ENCODE measurements around the gene SECISBP2L.

SECISBP2L gene

GRCh38 chr15:48955967-48956366 is 90.3 kb downstream of the SECISBP2L start:
- no peaks in the 10 kb centered on the region for H4K20me1 ChIP-seq (ENCODE audit: insufficient read depth, low read length)
- H3K9ac ChIP-seq (ENCODE audit: low read depth, low read length), result no peak overlapping the region
- no peaks in the 10 kb centered on the region for H3K27me3 ChIP-seq (ENCODE audit: insufficient read depth, low read length, poor library complexity)
- no peaks in the 10 kb centered on the region for H3K79me2 ChIP-seq (ENCODE audit: insufficient read depth, low read length)
- H3K36me3 ChIP-seq (ENCODE audit: insufficient read depth, low read length), result no peaks in the 10 kb centered on the region
- H3K4me3 ChIP-seq (ENCODE audit: low read depth in 1 of 2, low read length in 2 of 2), result no peak overlapping the region
- H2AFZ ChIP-seq (ENCODE audit: low read depth, low read length), result no peak overlapping the region
- TF ChIP-seq EZH2 (IDR thresholded peaks at IDR 0.05; ENCODE audit: borderline replicate concordance, low read depth, low read length, severe bottlenecking) (no peak), CTCF (IDR thresholded peaks at IDR 0.05; ENCODE audit: borderline replicate concordance, extremely low read depth, low read length, poor library complexity, severe bottlenecking) (no peak)
- no peaks in the 10 kb centered on the region for H3K4me1 ChIP-seq (ENCODE audit: insufficient read depth, low read length)
- H3K4me2 ChIP-seq (ENCODE audit: insufficient read depth, low read length), result no peak overlapping the region
- ATAC-seq (ENCODE audit: insufficient read depth, low read depth) (no peak), DNase-seq (no peak)
- no peaks in the 10 kb centered on the region for H3K9me3 ChIP-seq (ENCODE audit: insufficient read depth, low read length, severe bottlenecking)
- no peak overlapping the region for H3K27ac ChIP-seq (ENCODE audit: low read length)

- no peak overlapping the region for H3K27ac ChIP-seq (ENCODE audit: low read length)
- DNase-seq, result no peak
- H2AFZ ChIP-seq (ENCODE audit: low read depth, low read length), result no peak overlapping the region
- H3K4me3 ChIP-seq (ENCODE audit: low read depth in 1 of 2, low read length in 2 of 2), result no peak overlapping the region
- no peaks in the 10 kb centered on the region for H3K4me1 ChIP-seq (ENCODE audit: insufficient read depth, low read length)
- TF ChIP-seq CTCF (IDR thresholded peaks at IDR 0.05; ENCODE audit: borderline replicate concordance, extremely low read depth, low read length, poor library complexity, severe bottlenecking) (no peak), EZH2 (IDR thresholded peaks at IDR 0.05; ENCODE audit: borderline replicate concordance, low read depth, low read length, severe bottlenecking) (no peak)
- H3K36me3 ChIP-seq (ENCODE audit: insufficient read depth, low read length), result no peaks in the 10 kb centered on the region
- H4K20me1 ChIP-seq (ENCODE audit: insufficient read depth, low read length), result no peaks in the 10 kb centered on the region
- no peak for ATAC-seq (ENCODE audit: insufficient read depth, low read depth)
- no peaks in the 10 kb centered on the region for H3K9me3 ChIP-seq (ENCODE audit: insufficient read depth, low read length, severe bottlenecking)
- no peaks in the 10 kb centered on the region for H3K27me3 ChIP-seq (ENCODE audit: insufficient read depth, low read length, poor library complexity)
- H3K9ac ChIP-seq (ENCODE audit: low read depth, low read length), result no peak overlapping the region
- no peak overlapping the region for H3K4me2 ChIP-seq (ENCODE audit: insufficient read depth, low read length)
- H3K79me2 ChIP-seq (ENCODE audit: insufficient read depth, low read length), result no peaks in the 10 kb centered on the region
Measured at GRCh38 chr15:48955370-48955769, 90.9 kb downstream of the SECISBP2L start.

GRCh38 chr15:48954538-48954937 is 91.7 kb downstream of the SECISBP2L start:
- Histone ChIP-seq H3K79me2 (ENCODE audit: insufficient read depth, low read length) (no peaks in the 10 kb centered on the region), H2AFZ (ENCODE audit: low read depth, low read length) (no peak overlapping the region), H3K4me3 (ENCODE audit: low read depth in 1 of 2, low read length in 2 of 2) (no peak overlapping the region), H3K9ac (ENCODE audit: low read depth, low read length) (no peak overlapping the region), H3K27me3 (ENCODE audit: insufficient read depth, low read length, poor library complexity) (no peaks in the 10 kb centered on the region), H3K36me3 (ENCODE audit: insufficient read depth, low read length) (no peaks in the 10 kb centered on the region), H3K9me3 (ENCODE audit: insufficient read depth, low read length, severe bottlenecking) (no peaks in the 10 kb centered on the region), H3K4me2 (ENCODE audit: insufficient read depth, low read length) (no peak overlapping the region), H3K27ac (ENCODE audit: low read length) (no peak overlapping the region), H3K4me1 (ENCODE audit: insufficient read depth, low read length) (no peaks in the 10 kb centered on the region), H4K20me1 (ENCODE audit: insufficient read depth, low read length) (no peaks in the 10 kb centered on the region)
- no peak for DNase-seq
- no peak for TF ChIP-seq CTCF (IDR thresholded peaks at IDR 0.05; ENCODE audit: borderline replicate concordance, extremely low read depth, low read length, poor library complexity, severe bottlenecking)
- no peak for TF ChIP-seq EZH2 (IDR thresholded peaks at IDR 0.05; ENCODE audit: borderline replicate concordance, low read depth, low read length, severe bottlenecking)
- no peak for ATAC-seq (ENCODE audit: insufficient read depth, low read depth)

GRCh38 chr15:48946840-48947187 is 99.4 kb downstream of the SECISBP2L start:
- Histone ChIP-seq H3K36me3 (ENCODE audit: insufficient read depth, low read length) (no peaks in the 10 kb centered on the region), H3K4me1 (ENCODE audit: insufficient read depth, low read length) (no peaks in the 10 kb centered on the region), H3K4me3 (ENCODE audit: low read depth in 1 of 2, low read length in 2 of 2) (no peak overlapping the region), H3K27ac (ENCODE audit: low read length) (no peak overlapping the region), H3K9ac (ENCODE audit: low read depth, low read length) (no peak overlapping the region), H3K4me2 (ENCODE audit: insufficient read depth, low read length) (no peak overlapping the region), H3K9me3 (ENCODE audit: insufficient read depth, low read length, severe bottlenecking) (no peaks in the 10 kb centered on the region), H2AFZ (ENCODE audit: low read depth, low read length) (no peak overlapping the region), H3K27me3 (ENCODE audit: insufficient read depth, low read length, poor library complexity) (no peaks in the 10 kb centered on the region), H4K20me1 (ENCODE audit: insufficient read depth, low read length) (no peaks in the 10 kb centered on the region), H3K79me2 (ENCODE audit: insufficient read depth, low read length) (no peaks in the 10 kb centered on the region)
- DNase-seq, result no peak
- no peak for ATAC-seq (ENCODE audit: insufficient read depth, low read depth)
- TF ChIP-seq EZH2 (IDR thresholded peaks at IDR 0.05; ENCODE audit: borderline replicate concordance, low read depth, low read length, severe bottlenecking) (no peak), CTCF (IDR thresholded peaks at IDR 0.05; ENCODE audit: borderline replicate concordance, extremely low read depth, low read length, poor library complexity, severe bottlenecking) (no peak)
